ENCODE results near the gene TESK2. TPM values are rescaled to one million over a fixed set of nuclear protein-coding genes. Genes with fewer than 3 reads are reported as not detected.

Gene TESK2
- total and polyA plus RNA-seq, 2 of the 13 experiments (the other 11 are each of a cell fraction or from before 2014, with no cell fraction given): 5.5 to 9.6 TPM

DNA sequence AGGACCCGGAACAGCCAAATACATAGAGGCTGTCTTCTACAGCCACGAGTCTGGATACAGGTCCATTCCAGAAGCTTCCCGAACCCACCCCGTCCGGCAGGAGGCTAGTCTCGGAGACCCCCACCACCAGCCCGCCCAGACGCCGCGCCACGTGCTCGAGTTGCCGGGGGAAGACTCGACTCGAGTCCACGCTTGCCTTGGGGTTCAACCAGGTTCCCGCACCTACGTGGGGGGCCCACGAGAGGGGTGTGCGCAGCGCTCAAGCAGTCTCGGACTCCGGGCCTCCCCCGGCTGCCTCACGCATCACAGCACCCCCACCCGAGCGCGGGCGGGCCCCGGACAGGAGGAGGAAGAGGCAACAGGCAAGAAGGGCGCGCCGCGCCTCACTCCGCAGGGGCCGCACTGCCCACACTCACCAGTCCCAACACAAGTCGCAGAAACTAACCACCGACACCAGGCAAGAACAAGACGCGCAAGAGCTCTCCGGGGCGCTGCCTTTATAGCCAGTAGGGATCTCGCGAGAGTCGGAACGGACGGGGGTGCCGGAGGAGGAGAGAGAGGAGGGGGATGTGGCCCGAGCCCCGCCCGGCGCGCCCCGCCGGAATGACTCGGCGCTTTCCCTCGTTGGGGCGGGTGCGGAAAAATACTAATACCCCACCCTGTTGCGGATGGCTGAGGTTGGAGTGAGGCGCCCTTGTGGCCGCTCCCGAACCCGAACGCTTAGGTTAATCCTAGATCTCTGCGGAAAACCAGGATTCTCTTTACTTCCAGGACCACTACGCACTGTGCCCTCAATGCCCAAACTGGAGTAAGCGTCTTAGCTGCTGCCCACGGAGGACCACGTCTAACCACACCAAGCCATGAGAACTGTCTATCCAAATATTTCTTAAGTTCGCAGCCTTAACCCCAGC is 30.7 kb upstream of the TESK2 start, which contains the start of gene PRDX1 (continued):
- no peak for TF ChIP-seq FIP1L1 (IDR thresholded peaks at IDR 0.05; ENCODE audit: borderline replicate concordance, insufficient read depth, low read depth, low read length)
- peak; percentile 87; the same call in 1 of the 2 replicates for TF ChIP-seq MYC (CRISPR knock-in tag; IDR thresholded peaks at IDR 0.05; ENCODE audit: borderline replicate concordance)
- TF ChIP-seq SP5 (CRISPR knock-in tag; IDR thresholded peaks at IDR 0.05; ENCODE audit: borderline replicate concordance, low read depth): peak; percentile 85
- peak; percentile 91; the same call in 1 of the 2 replicates for TF ChIP-seq ZNF678 (CRISPR knock-in tag; IDR thresholded peaks at IDR 0.05)
- TF ChIP-seq, protein P1, sequence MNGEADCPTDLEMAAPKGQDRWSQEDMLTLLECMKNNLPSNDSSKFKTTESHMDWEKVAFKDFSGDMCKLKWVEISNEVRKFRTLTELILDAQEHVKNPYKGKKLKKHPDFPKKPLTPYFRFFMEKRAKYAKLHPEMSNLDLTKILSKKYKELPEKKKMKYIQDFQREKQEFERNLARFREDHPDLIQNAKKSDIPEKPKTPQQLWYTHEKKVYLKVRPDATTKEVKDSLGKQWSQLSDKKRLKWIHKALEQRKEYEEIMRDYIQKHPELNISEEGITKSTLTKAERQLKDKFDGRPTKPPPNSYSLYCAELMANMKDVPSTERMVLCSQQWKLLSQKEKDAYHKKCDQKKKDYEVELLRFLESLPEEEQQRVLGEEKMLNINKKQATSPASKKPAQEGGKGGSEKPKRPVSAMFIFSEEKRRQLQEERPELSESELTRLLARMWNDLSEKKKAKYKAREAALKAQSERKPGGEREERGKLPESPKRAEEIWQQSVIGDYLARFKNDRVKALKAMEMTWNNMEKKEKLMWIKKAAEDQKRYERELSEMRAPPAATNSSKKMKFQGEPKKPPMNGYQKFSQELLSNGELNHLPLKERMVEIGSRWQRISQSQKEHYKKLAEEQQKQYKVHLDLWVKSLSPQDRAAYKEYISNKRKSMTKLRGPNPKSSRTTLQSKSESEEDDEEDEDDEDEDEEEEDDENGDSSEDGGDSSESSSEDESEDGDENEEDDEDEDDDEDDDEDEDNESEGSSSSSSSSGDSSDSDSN (CRISPR knock-in tag; IDR thresholded peaks at IDR 0.05): peak; percentile 87
- peak; percentile 40; the same call in 1 of the 2 replicates for TF ChIP-seq DPF2 (CRISPR knock-in tag; IDR thresholded peaks at IDR 0.05; ENCODE audit: borderline replicate concordance, low read depth)
- TF ChIP-seq REXO4 (CRISPR knock-in tag; IDR thresholded peaks at IDR 0.05; ENCODE audit: borderline replicate concordance): no peak; the same call in 1 of the 2 replicates
- TF ChIP-seq GATAD2A (CRISPR knock-in tag; IDR thresholded peaks at IDR 0.05): peak; percentile 77
- TF ChIP-seq SMYD3 (CRISPR knock-in tag; IDR thresholded peaks at IDR 0.05): peak; percentile 59; the same call in 1 of the 2 replicates
- TF ChIP-seq, protein P2, sequence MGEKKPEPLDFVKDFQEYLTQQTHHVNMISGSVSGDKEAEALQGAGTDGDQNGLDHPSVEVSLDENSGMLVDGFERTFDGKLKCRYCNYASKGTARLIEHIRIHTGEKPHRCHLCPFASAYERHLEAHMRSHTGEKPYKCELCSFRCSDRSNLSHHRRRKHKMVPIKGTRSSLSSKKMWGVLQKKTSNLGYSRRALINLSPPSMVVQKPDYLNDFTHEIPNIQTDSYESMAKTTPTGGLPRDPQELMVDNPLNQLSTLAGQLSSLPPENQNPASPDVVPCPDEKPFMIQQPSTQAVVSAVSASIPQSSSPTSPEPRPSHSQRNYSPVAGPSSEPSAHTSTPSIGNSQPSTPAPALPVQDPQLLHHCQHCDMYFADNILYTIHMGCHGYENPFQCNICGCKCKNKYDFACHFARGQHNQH (CRISPR knock-in tag; IDR thresholded peaks at IDR 0.05): peak; percentile 98; the same call in 1 of the 2 replicates
- TF ChIP-seq YEATS2 (CRISPR knock-in tag; IDR thresholded peaks at IDR 0.05; ENCODE audit: borderline replicate concordance): peak; percentile 93
- no peak for TF ChIP-seq PRPF4 (IDR thresholded peaks at IDR 0.05; ENCODE audit: low read depth, low read length, poor library complexity, severe bottlenecking)
- peak; percentile 70; the same call in 1 of the 2 replicates for TF ChIP-seq SOX13 (IDR thresholded peaks at IDR 0.05)
- peak in 1 of 2 experiments; percentile 65; a peak in 2 of 4 replicates for TF ChIP-seq SOX13 (CRISPR knock-in tag; conservative IDR thresholded peaks at IDR 0.05 in 1 of 2, IDR thresholded peaks at IDR 0.05 in 1 of 2)
- TF ChIP-seq, protein P3, sequence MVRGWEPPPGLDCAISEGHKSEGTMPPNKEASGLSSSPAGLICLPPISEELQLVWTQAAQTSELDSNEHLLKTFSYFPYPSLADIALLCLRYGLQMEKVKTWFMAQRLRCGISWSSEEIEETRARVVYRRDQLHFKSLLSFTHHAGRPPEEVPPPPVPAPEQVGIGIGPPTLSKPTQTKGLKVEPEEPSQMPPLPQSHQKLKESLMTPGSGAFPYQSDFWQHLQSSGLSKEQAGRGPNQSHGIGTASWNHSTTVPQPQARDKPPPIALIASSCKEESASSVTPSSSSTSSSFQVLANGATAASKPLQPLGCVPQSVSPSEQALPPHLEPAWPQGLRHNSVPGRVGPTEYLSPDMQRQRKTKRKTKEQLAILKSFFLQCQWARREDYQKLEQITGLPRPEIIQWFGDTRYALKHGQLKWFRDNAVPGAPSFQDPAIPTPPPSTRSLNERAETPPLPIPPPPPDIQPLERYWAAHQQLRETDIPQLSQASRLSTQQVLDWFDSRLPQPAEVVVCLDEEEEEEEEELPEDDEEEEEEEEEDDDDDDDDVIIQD (CRISPR knock-in tag; IDR thresholded peaks at IDR 0.05; ENCODE audit: low read depth): peak; percentile 83
- TF ChIP-seq CHD4 (IDR thresholded peaks at IDR 0.05; ENCODE audit: borderline replicate concordance, low read length): no peak
- TF ChIP-seq, protein P4, sequence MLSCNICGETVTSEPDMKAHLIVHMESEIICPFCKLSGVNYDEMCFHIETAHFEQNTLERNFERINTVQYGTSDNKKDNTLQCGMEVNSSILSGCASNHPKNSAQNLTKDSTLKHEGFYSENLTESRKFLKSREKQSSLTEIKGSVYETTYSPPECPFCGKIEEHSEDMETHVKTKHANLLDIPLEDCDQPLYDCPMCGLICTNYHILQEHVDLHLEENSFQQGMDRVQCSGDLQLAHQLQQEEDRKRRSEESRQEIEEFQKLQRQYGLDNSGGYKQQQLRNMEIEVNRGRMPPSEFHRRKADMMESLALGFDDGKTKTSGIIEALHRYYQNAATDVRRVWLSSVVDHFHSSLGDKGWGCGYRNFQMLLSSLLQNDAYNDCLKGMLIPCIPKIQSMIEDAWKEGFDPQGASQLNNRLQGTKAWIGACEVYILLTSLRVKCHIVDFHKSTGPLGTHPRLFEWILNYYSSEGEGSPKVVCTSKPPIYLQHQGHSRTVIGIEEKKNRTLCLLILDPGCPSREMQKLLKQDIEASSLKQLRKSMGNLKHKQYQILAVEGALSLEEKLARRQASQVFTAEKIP (CRISPR knock-in tag; IDR thresholded peaks at IDR 0.05; ENCODE audit: borderline replicate concordance): no peak
- TF ChIP-seq, protein P5, sequence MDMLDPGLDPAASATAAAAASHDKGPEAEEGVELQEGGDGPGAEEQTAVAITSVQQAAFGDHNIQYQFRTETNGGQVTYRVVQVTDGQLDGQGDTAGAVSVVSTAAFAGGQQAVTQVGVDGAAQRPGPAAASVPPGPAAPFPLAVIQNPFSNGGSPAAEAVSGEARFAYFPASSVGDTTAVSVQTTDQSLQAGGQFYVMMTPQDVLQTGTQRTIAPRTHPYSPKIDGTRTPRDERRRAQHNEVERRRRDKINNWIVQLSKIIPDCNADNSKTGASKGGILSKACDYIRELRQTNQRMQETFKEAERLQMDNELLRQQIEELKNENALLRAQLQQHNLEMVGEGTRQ (IDR thresholded peaks at IDR 0.05; ENCODE audit: low read depth, low read length): no peak
- TF ChIP-seq, protein P5 (CRISPR knock-in tag; IDR thresholded peaks at IDR 0.05; ENCODE audit: borderline replicate concordance): no peak
